Measurements from ENCODE around the gene MRAP. TPM values are rescaled to one million over a fixed set of nuclear protein-coding genes. Genes with fewer than 3 reads are reported as not detected.

The MRAP gene
- total and polyA plus RNA-seq, 2 donors (not counting 1 experiment from before 2014, with no cell fraction given): not detected

GRCh38 chr21:32340863-32341848 is 42.5 kb downstream of the MRAP start:
- Mint-ChIP-seq H3K4me3 (no peak overlapping the region), H3K27me3 (no peaks in the 10 kb centered on the region), H3K4me1 (peaks cover under 1% of the 10 kb centered on the region), H3K27ac (no peak overlapping the region), H3K9me3 (ENCODE audit: insufficient read depth) (no peaks in the 10 kb centered on the region)
- POLR2A ChIA-PET: no interaction called here
- H3K79me2 ChIP-seq (ENCODE audit: control insufficient read depth, insufficient read depth, low read length): no peaks in the 10 kb centered on the region
- no peak for DNase-seq
- no peak overlapping the region for H2AFZ ChIP-seq (ENCODE audit: insufficient read depth, low read depth, low read length, poor library complexity, severe bottlenecking)
- no CpG with 5 or more reads among the region's 12 CpGs for WGBS (ENCODE audit: insufficient coverage)
- H4K20me1 ChIP-seq (ENCODE audit: control insufficient read depth, insufficient read depth, low read length, poor library complexity, severe bottlenecking): no peaks in the 10 kb centered on the region
- CTCF ChIA-PET: no interaction called here
- TF ChIP-seq CTCF (IDR thresholded peaks at IDR 0.05) (no peak), EZH2 (IDR thresholded peaks at IDR 0.05; ENCODE audit: borderline replicate concordance, insufficient read depth, low read depth, low read length, poor library complexity, severe bottlenecking) (no peak)
- H3K4me3 ChIP-seq (ENCODE audit: control extremely low read depth in 1 of 5, extremely low read depth in 1 of 5, insufficient read depth in 1 of 5, low read depth in 2 of 5, low read length in 4 of 5): no peak overlapping the region
- H3K27me3 ChIP-seq (replicated peaks in 1 of 4; ENCODE audit: control extremely low read depth in 1 of 4, control insufficient read depth in 3 of 4, insufficient read depth in 4 of 4, low read length in 3 of 4): no peaks in the 10 kb centered on the region
- H3K4me1 ChIP-seq (ENCODE audit: control insufficient read depth in 2 of 2, insufficient read depth in 2 of 2, low read length in 2 of 2): no peaks in the 10 kb centered on the region
- intact Hi-C loops (cut with micrococcal nuclease): no loop called here
- no peak for ATAC-seq (ENCODE audit: low read depth)
- H3K4me2 ChIP-seq (replicated peaks; ENCODE audit: low read depth, low read length, poor library complexity, severe bottlenecking): no peak overlapping the region
- H3K27ac ChIP-seq (ENCODE audit: low read length in 2 of 2): no peak overlapping the region
- no peak overlapping the region for H3K9ac ChIP-seq (ENCODE audit: low read length)
- H3K36me3 ChIP-seq (replicated peaks in 1 of 2; ENCODE audit: control extremely low read depth in 1 of 2, control insufficient read depth in 1 of 2, extremely low read depth in 1 of 2, insufficient read depth in 2 of 2, low read length in 1 of 2): peaks cover 33 to 74% of the 10 kb centered on the region in 2 experiments
- H3K9me3 ChIP-seq (ENCODE audit: control extremely low read depth in 1 of 3, control insufficient read depth in 2 of 3, insufficient read depth in 1 of 3, low read length in 2 of 3): peaks cover 3 to 16% (median 12%) of the 10 kb centered on the region in 3 donors

DNA sequence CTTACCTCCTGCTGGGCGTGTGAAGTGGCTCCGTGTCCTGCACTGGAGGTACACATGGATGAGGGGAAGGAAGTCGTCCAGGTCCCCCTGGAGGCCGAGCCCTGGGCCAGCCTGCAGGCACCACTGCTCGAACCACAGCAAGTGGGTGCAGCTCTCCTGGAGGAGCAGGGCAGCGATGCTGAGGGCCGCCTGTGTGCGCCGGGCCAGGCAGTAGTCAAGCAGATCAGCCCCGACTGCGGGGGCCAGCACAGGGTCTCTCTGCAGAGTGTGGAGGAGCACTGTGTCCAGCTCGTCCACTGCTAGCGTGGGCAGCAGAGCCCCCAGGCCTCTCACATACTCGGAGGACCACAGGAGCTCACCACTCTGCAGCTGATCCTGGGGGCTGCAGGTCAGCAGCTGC is 48.3 kb downstream of the MRAP start:
- no peaks in the 10 kb centered on the region for H3K4me1 ChIP-seq (ENCODE audit: control insufficient read depth in 2 of 2, insufficient read depth in 2 of 2, low read length in 2 of 2)
- H3K9me3 Mint-ChIP-seq (ENCODE audit: insufficient read depth): no peaks in the 10 kb centered on the region
- peaks cover 26 to 87% of the 10 kb centered on the region in 2 experiments for H3K36me3 ChIP-seq (replicated peaks in 1 of 2; ENCODE audit: control extremely low read depth in 1 of 2, control insufficient read depth in 1 of 2, extremely low read depth in 1 of 2, insufficient read depth in 2 of 2, low read length in 1 of 2)
- ChIA-PET POLR2A (no interaction called here), CTCF (no interaction called here)
- TF ChIP-seq CTCF (IDR thresholded peaks at IDR 0.05) (no peak), EZH2 (IDR thresholded peaks at IDR 0.05; ENCODE audit: borderline replicate concordance, insufficient read depth, low read depth, low read length, poor library complexity, severe bottlenecking) (no peak)
- intact Hi-C loops (cut with micrococcal nuclease): no loop called here
- H3K27ac ChIP-seq (ENCODE audit: low read length in 2 of 2): no peak overlapping the region
- no peaks in the 10 kb centered on the region for H3K27me3 ChIP-seq (replicated peaks in 1 of 4; ENCODE audit: control extremely low read depth in 1 of 4, control insufficient read depth in 3 of 4, insufficient read depth in 4 of 4, low read length in 3 of 4)
- H3K4me1 Mint-ChIP-seq: peaks cover 5% of the 10 kb centered on the region
- H3K4me3 Mint-ChIP-seq: no peak overlapping the region
- no peak overlapping the region for H3K4me2 ChIP-seq (replicated peaks; ENCODE audit: low read depth, low read length, poor library complexity, severe bottlenecking)
- DNase-seq (no peak), ATAC-seq (ENCODE audit: low read depth) (no peak)
- H2AFZ ChIP-seq (ENCODE audit: insufficient read depth, low read depth, low read length, poor library complexity, severe bottlenecking): no peak overlapping the region
- no peaks in the 10 kb centered on the region for H3K27me3 Mint-ChIP-seq
- H3K4me3 ChIP-seq (ENCODE audit: control extremely low read depth in 1 of 5, extremely low read depth in 1 of 5, insufficient read depth in 1 of 5, low read depth in 2 of 5, low read length in 4 of 5): no peak overlapping the region
- no peak overlapping the region for H3K27ac Mint-ChIP-seq
- no peaks in the 10 kb centered on the region for H3K79me2 ChIP-seq (ENCODE audit: control insufficient read depth, insufficient read depth, low read length)
- peaks cover 3 to 17% (median 12%) of the 10 kb centered on the region in 3 donors for H3K9me3 ChIP-seq (ENCODE audit: control extremely low read depth in 1 of 3, control insufficient read depth in 2 of 3, insufficient read depth in 1 of 3, low read length in 2 of 3)
- 98% methylated on average over 14 of the region's 14 CpGs for WGBS (ENCODE audit: insufficient coverage)
- H4K20me1 ChIP-seq (ENCODE audit: control insufficient read depth, insufficient read depth, low read length, poor library complexity, severe bottlenecking): no peaks in the 10 kb centered on the region
- H3K9ac ChIP-seq (ENCODE audit: low read length): no peak overlapping the region

All from B cell (primary cell).